Colonic mucosa (tissue), 4 donors: ENCODE results near the gene GJA1. TPM values are rescaled to one million over a fixed set of nuclear protein-coding genes. Genes with fewer than 3 reads are reported as not detected.

Source experiments
- DNase-seq: peaks from one replicate; pipeline ENCODE4 v3.0.0-alpha.2; 2020
- H3K27ac ChIP-seq: fragments of 200-600 bp; one replicate; pipeline ENCODE4 v1.8.0; 2021
- H3K27me3 ChIP-seq: fragments of 200-600 bp; one replicate; pipeline ENCODE4 v1.8.0; 2021
- H3K36me3 ChIP-seq: fragments of 200-600 bp; one replicate; pipeline ENCODE4 v1.8.0; 2021
- H3K4me1 ChIP-seq: fragments of 200-600 bp; one replicate; pipeline ENCODE4 v1.8.0; 2021; ENCODE audit warnings: mild to moderate bottlenecking
- H3K4me3 ChIP-seq: fragments of 200-600 bp; one replicate; pipeline ENCODE4 v1.8.0; 2021
- H3K9ac ChIP-seq, 2 donors: one replicate each; pipeline ENCODE4 v1.7.0; 2013; ENCODE audit warnings: control low read depth in 2 of 2, low read depth in 2 of 2, low read length in 2 of 2
- H3K9me3 ChIP-seq: fragments of 200-600 bp; one replicate; pipeline ENCODE4 v1.8.0; 2021
- CTCF ChIP-seq: fragments of 200-600 bp; IDR thresholded peaks from one replicate; pipeline ENCODE4 v1.8.0; 2022; ENCODE audit warnings: antibody characterized with exemption, mild to moderate bottlenecking
- intact Hi-C: fragments of 100-400 bp; cut with DNase I; formaldehyde crosslinking; loops from one replicate; pipeline ENCODE4 v1.14.1; 2022
- total RNA-seq, 2 donors: library from RNA; stranded (reverse); fragmentation: NEBNext Ultra II Directional in 1 of 2; extraction: Animal tissue kit (Norgen Biotek cat#: 25700) in 1 of 2; gene quantifications; one replicate each; pipeline ENCODE4 v1.2.1, GENCODE V29; 2021
- donor health status: healthy.
- donor health status: DM: no; HTN: no; CAD: no.
- donor health status: DM: no; HTN: no; CAD: no.

The GJA1 gene
- total RNA-seq, 2 donors from 2014 or later: 8.2 to 13.7 TPM

GRCh38 chr6:121434037-121434770 is 1.2 kb upstream of the GJA1 start:
- no peak for DNase-seq
- Histone ChIP-seq H3K4me3 (no peak overlapping the region), H3K9ac (no peak overlapping the region), H3K4me1 (no peaks in the 10 kb centered on the region), H3K27me3 (peaks cover 13% of the 10 kb centered on the region), H3K36me3 (no peaks in the 10 kb centered on the region), H3K27ac (no peak overlapping the region), H3K9me3 (no peaks in the 10 kb centered on the region)
- intact Hi-C loops: loop anchor here (5.0 to 10.0 kb wide), 2 partner anchors 421 to 598 kb away; no protein-coding TSS in a partner anchor
- TF ChIP-seq CTCF: no peak

DNA sequence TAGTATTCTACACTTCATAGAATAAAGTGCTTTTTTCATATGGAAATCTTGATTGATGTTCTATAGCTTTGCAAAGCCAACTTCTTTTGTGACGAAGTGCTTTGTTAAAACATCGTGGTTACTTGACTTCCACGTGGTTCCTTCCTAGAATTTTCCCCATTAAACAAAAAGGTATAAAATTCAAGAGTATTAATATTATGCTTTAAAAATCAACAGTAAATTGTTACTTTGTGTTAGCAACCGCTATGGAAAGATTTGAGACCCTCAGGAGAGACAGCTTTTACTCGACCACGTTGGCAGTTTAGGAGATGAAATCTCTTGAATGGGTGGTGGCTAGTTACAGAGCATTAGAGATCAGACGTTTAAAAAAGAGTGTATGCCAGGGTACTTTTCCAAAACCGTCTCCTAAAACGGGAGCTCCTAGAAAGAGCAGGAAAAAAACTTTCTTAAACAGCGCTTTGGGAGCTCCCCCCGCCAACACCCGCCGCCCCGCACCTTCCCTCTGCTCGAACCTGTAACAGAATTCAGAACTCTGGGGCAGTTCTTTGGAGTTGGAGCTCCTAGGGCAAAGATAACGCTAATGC is 920 bp downstream of the GJA1 start:
- no peaks in the 10 kb centered on the region for H3K9me3 ChIP-seq
- peaks cover 13% of the 10 kb centered on the region for H3K27me3 ChIP-seq
- no peaks in the 10 kb centered on the region for H3K36me3 ChIP-seq
- no peak for TF ChIP-seq CTCF
- H3K9ac ChIP-seq: peak overlapping the region; percentile 46 to 48
- H3K4me3 ChIP-seq: peak overlapping the region; percentile 34
- DNase-seq: no peak
- intact Hi-C loops: loop anchor here (10.0 kb wide), 1 partner anchor 418 kb away; no protein-coding TSS in a partner anchor
- peak overlapping the region; percentile 34 for H3K27ac ChIP-seq
- no peaks in the 10 kb centered on the region for H3K4me1 ChIP-seq

- Histone ChIP-seq H3K27me3 (peaks cover 13% of the 10 kb centered on the region), H3K9ac (peak overlapping the region; percentile 28 to 48), H3K9me3 (no peaks in the 10 kb centered on the region), H3K4me3 (peak overlapping the region; percentile 34), H3K36me3 (no peaks in the 10 kb centered on the region), H3K27ac (peak overlapping the region; percentile 34), H3K4me1 (no peaks in the 10 kb centered on the region)
- intact Hi-C loops: loop anchor here (10.0 kb wide), 1 partner anchor 418 kb away; no protein-coding TSS in a partner anchor
- no peak for DNase-seq
- TF ChIP-seq CTCF: no peak
Measured at GRCh38 chr6:121436960-121437850, 1.8 kb downstream of the GJA1 start.

GRCh38 chr6:121437851-121438651 is 2.6 kb downstream of the GJA1 start:
- H3K27ac ChIP-seq: peak overlapping the region; percentile 34
- peak overlapping the region; percentile 26 to 48 for H3K9ac ChIP-seq
- intact Hi-C loops: loop anchor here (10.0 kb wide), 1 partner anchor 417 kb away; no protein-coding TSS in a partner anchor
- H3K4me3 ChIP-seq: peak overlapping the region; percentile 34
- H3K4me1 ChIP-seq: no peaks in the 10 kb centered on the region
- DNase-seq: no peak
- H3K27me3 ChIP-seq: peaks cover 13% of the 10 kb centered on the region
- TF ChIP-seq CTCF: no peak
- no peaks in the 10 kb centered on the region for H3K9me3 ChIP-seq
- H3K36me3 ChIP-seq: no peaks in the 10 kb centered on the region
